Activated B cell treated with CpG ODN at 0.5 μM for 24 hours (primary cell): ENCODE measurements around the gene UGT3A1. TPM values are rescaled to one million over a fixed set of nuclear protein-coding genes. Genes with fewer than 3 reads are reported as not detected.
"Not testable (repeated sequence)": the region's sequence is repeated elsewhere in the genome, so short reads cannot be mapped to it uniquely, and the experiment has no call there.

Experiments
- ATAC-seq: fragments of 200-7000 bp; cut with Tn5 transposase; one replicate; pipeline ENCODE4 v1.10.0; 2021; ENCODE audit warnings: low read depth, mild to moderate bottlenecking, moderate library complexity
- CTCF ChIA-PET: fragments of 350-600 bp; sonication (Branson Sonifier 250); formaldehyde crosslinking; loops from one replicate; lab custom pipeline; 2021; ENCODE audit warnings: antibody characterized with exemption; lab: Charles Lee
- POLR2A ChIA-PET: fragments of 350-600 bp; sonication (Branson Sonifier 250); formaldehyde crosslinking; loops from one replicate; lab custom pipeline; 2021; ENCODE audit warnings: antibody characterized with exemption; lab: Charles Lee
- DNase-seq: peaks from one replicate; pipeline ENCODE4 v3.0.0; 2022
- H3K27ac Mint-ChIP-seq: one replicate; pipeline ENCODE4 v1.8.0; 2020; ENCODE audit warnings: mixed read lengths
- H3K27me3 Mint-ChIP-seq: one replicate; pipeline ENCODE4 v1.8.0; 2021; ENCODE audit warnings: mixed read lengths
- H3K36me3 Mint-ChIP-seq: one replicate; pipeline ENCODE4 v1.8.0; 2021; ENCODE audit warnings: low read depth, mixed read lengths
- H3K4me1 Mint-ChIP-seq: one replicate; pipeline ENCODE4 v1.8.0; 2021; ENCODE audit warnings: mixed read lengths
- H3K4me3 Mint-ChIP-seq: one replicate; pipeline ENCODE4 v1.8.0; 2020; ENCODE audit warnings: mild to moderate bottlenecking, mixed read lengths
- H3K9me3 Mint-ChIP-seq: one replicate; pipeline ENCODE4 v1.8.0; 2020; ENCODE audit warnings: mixed read lengths
- CTCF ChIP-seq: fragments of 200-600 bp; IDR thresholded peaks from one replicate; pipeline ENCODE4 v1.8.0; 2022; ENCODE audit warnings: antibody characterized with exemption, mild to moderate bottlenecking
- intact Hi-C: fragments of 100-400 bp; cut with micrococcal nuclease; formaldehyde crosslinking; loops from one replicate; pipeline ENCODE4 v1.15.1; 2024
- total RNA-seq: library from RNA; stranded (reverse); gene quantifications from 2 replicates; pipeline ENCODE4 v1.2.3, GENCODE V29; 2022

UGT3A1 gene
- total RNA-seq: not detected in 2 replicates

DNA sequence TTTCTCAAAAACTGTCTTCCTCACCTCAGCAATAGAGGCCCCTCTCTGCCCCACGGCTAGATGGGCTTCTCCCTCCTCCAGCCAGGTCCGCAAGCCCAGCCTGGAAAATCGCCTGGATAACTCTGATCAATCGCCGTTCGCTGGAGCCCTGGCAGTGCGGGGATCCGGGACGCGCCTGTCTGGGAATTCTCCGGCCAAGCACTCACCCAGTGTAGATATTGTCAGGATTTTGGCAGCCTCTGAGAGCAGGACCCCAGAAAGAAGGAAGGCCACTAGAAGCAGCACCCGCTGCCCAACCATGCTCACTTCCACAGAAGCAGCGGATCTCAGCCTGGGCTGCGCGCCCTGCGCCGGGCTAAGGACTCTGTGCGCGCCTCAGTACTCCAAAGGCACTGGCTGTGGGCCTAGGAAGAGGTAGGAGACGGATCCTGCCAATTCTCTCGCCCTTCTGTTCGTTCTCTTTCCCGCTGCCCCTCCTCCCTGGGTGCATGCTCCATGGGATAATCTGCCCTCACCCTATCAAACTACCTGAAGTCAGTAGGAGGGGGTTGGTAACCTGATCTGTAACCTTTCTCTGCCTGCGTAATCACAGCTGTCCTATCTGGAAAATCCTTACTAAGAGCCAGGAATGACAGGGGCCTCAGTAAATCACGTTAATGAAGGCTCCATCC lies at the start of gene UGT3A1:
Gene UGT3A1 (minus strand): TSS at position 450 of the 671 bp plus-strand sequence. CDS start 150 bp downstream, at position 300.
- ATAC-seq (no peak), DNase-seq (no peak)
- Mint-ChIP-seq H3K27me3 (peaks cover 4% of the 10 kb centered on the region), H3K4me1 (no peaks in the 10 kb centered on the region), H3K4me3 (no peak within 1 kb of the TSS), H3K9me3 (no peaks in the 10 kb centered on the region), H3K27ac (no peak within 1 kb of the TSS), H3K36me3 (no peaks in the 10 kb centered on the region)
- TF ChIP-seq CTCF: no peak
- intact Hi-C loops: no loop called here
- CTCF ChIA-PET: no interaction called here
- POLR2A ChIA-PET: no interaction called here

DNA sequence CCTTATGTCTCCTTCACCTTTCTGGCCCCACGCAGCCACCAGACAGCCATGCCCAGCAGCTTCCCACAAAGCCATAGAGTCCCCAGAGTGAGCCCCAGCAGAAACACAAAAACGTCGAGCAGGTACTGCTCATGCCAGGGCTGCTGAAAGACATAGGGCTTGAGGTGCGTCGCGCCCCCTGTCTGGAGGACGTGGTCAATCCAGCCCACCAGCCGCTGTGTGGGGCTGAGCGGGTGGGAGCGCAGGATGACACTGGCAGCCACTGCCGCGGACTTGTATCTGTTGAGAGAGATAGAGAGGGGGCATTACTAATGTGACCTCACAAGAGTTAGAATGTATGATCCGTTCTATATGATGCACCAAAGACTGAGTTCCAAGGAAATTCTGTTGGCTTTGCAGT lies 44.5 kb upstream of the UGT3A1 start:
- no peak overlapping the region for H3K27ac Mint-ChIP-seq
- no peak for TF ChIP-seq CTCF
- no peaks in the 10 kb centered on the region for H3K27me3 Mint-ChIP-seq
- H3K36me3 Mint-ChIP-seq: no peaks in the 10 kb centered on the region
- DNase-seq (no peak), ATAC-seq (no peak)
- intact Hi-C loops: no loop called here
- POLR2A ChIA-PET: no interaction called here
- H3K4me1 Mint-ChIP-seq: no peaks in the 10 kb centered on the region
- CTCF ChIA-PET: no interaction called here
- no peaks in the 10 kb centered on the region for H3K9me3 Mint-ChIP-seq
- H3K4me3 Mint-ChIP-seq: no peak overlapping the region

DNA sequence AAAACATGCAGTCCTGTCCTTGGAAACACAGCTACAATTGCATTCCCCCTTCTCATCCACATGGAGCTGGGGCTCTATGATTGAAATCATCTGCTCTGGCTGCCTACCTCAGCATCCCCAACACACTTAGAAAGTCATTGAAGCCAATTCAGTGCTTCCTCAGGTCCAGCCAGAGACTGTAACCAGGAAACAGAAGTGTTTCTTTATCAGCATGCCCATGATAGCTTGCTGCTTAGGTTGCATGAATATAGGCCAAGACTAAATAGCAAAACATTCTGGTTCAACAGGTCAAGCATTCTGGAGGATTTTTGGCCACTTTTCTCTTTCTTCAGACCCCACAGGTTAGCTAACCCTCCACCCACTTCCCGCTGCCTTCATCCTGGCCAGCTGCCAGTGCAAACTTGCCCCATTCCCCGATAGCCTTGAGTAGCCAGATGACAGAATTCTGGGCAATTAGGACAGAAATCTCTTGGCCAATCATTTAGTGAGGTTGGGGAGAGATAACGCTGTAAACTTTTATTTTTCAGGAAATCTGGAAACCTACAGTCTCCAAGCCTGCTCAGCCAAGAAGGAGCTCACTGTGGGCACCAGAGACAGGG lies 43.4 kb upstream of the UGT3A1 start:
- ATAC-seq, H3K4me3 Mint-ChIP-seq, H3K36me3 Mint-ChIP-seq, H3K27me3 Mint-ChIP-seq, H3K4me1 Mint-ChIP-seq, H3K27ac Mint-ChIP-seq, DNase-seq, H3K9me3 Mint-ChIP-seq, POLR2A ChIA-PET, intact Hi-C loops, CTCF ChIA-PET: not testable (repeated sequence)

DNA sequence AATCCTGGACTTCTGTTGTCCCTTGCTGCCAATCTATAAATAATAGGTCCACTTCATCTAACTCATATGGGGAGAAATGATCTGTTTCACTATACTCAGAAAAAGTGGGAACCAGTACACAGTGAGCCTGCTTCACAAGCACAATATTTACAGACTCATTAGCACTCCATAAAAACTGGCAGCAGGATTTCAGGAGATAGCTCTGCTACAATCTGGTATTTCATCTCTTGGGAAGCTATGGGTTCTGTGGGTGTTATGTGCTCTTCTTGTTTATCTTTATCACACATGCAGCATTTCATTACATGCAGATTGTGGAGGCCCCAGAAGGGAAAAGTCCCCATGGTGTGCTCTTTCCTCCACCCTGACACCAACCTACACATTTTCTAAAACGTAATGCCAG lies 42.3 kb upstream of the UGT3A1 start:
- no peak for TF ChIP-seq CTCF
- Mint-ChIP-seq H3K4me1 (no peaks in the 10 kb centered on the region), H3K27me3 (no peaks in the 10 kb centered on the region), H3K4me3 (no peak overlapping the region), H3K9me3 (no peaks in the 10 kb centered on the region), H3K36me3 (no peaks in the 10 kb centered on the region), H3K27ac (no peak overlapping the region)
- CTCF ChIA-PET: no interaction called here
- no peak for ATAC-seq
- POLR2A ChIA-PET: no interaction called here
- intact Hi-C loops: no loop called here
- DNase-seq: no peak

GRCh38 chr5:36033047-36033446 lies 41.9 kb upstream of the UGT3A1 start:
- no peaks in the 10 kb centered on the region for H3K9me3 Mint-ChIP-seq
- H3K36me3 Mint-ChIP-seq: no peaks in the 10 kb centered on the region
- TF ChIP-seq CTCF: no peak
- no peak overlapping the region for H3K27ac Mint-ChIP-seq
- CTCF ChIA-PET: no interaction called here
- H3K4me1 Mint-ChIP-seq: no peaks in the 10 kb centered on the region
- H3K27me3 Mint-ChIP-seq: no peaks in the 10 kb centered on the region
- H3K4me3 Mint-ChIP-seq: no peak overlapping the region
- ATAC-seq (no peak), DNase-seq (no peak)
- intact Hi-C loops: no loop called here
- POLR2A ChIA-PET: no interaction called here
